Activated CD8-positive, alpha-beta memory T cell treated with anti-CD3 and anti-CD28 coated beads for 36 hours (primary cell): ENCODE results near the gene PLPP1. TPM values are rescaled to one million over a fixed set of nuclear protein-coding genes. Genes with fewer than 3 reads are reported as not detected.
"Not testable (repeated sequence)": the region's sequence is repeated elsewhere in the genome, so short reads cannot be mapped to it uniquely, and the experiment has no call there.

Experiments
- CTCF ChIA-PET: fragments of 350-600 bp; sonication (Branson Sonifier 250); formaldehyde crosslinking; loops from one replicate; lab custom pipeline; 2021; ENCODE audit warnings: antibody characterized with exemption; lab: Charles Lee
- POLR2A ChIA-PET: fragments of 350-600 bp; sonication (Branson Sonifier 250); formaldehyde crosslinking; loops from one replicate; lab custom pipeline; 2021; ENCODE audit warnings: antibody characterized with exemption; lab: Charles Lee
- total RNA-seq, 2 experiments: library from RNA; stranded (reverse); gene quantifications; one replicate each; pipeline ENCODE4 v1.2.3, GENCODE V29; 2021

The PLPP1 gene
- total RNA-seq, 2 experiments from 2014 or later, result 17.4 to 18.3 TPM

- POLR2A ChIA-PET, result no interaction called here
- CTCF ChIA-PET, result no interaction called here
These were observed 24.3 kb downstream of the PLPP1 start for GRCh38 chr5:55510523-55510880.

- CTCF ChIA-PET, result interaction anchor here (0.5 kb wide), 1 partner anchor 214 kb away, joined by 6 read pairs; no protein-coding TSS in a partner anchor
- POLR2A ChIA-PET, result no interaction called here
These were observed 24.8 kb downstream of the PLPP1 start for GRCh38 chr5:55509796-55510522.

DNA sequence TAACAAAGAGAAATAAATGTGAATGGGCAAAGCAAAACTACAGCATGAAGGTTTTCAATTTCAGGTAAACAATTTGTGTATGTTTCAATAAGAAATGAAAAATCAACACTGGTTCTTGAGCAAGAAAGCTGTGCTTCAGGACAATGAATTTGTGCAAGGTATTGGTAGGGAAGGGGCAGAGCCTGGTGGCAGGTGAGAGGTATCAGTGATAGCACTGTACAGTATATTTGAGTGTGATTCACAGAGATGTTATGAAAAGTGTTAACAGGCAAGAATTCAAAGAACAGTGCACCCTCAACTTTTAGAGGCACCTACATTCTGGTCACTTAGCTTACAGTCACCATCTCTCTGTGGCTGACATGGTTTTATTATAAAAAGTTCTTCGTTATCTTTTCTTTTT is 25.7 kb downstream of the PLPP1 start:
- CTCF ChIA-PET, result no interaction called here
- POLR2A ChIA-PET, result no interaction called here

- ChIA-PET POLR2A (no interaction called here), CTCF (no interaction called here)
These were observed 27.2 kb downstream of the PLPP1 start for GRCh38 chr5:55507574-55507973.

- POLR2A ChIA-PET, result not testable (repeated sequence)
- CTCF ChIA-PET, result interaction anchor here (0.7 kb wide), 1 partner anchor 575 kb away, joined by 3 read pairs; no protein-coding TSS in a partner anchor
These were observed 29.1 kb downstream of the PLPP1 start for GRCh38 chr5:55505711-55506110.

GRCh38 chr5:55503917-55504316 is 30.8 kb downstream of the PLPP1 start:
- CTCF ChIA-PET, result not testable (repeated sequence)
- POLR2A ChIA-PET, result interaction anchor here (0.7 kb wide), 1 partner anchor 487 kb away, joined by 13 read pairs; no protein-coding TSS in a partner anchor

GRCh38 chr5:55502759-55503158 is 32.0 kb downstream of the PLPP1 start:
- ChIA-PET POLR2A (interaction anchor here (0.7 kb wide), 1 partner anchor 411 kb away, joined by 3 read pairs; no protein-coding TSS in a partner anchor), CTCF (no interaction called here)

- CTCF ChIA-PET, result no interaction called here
- POLR2A ChIA-PET, result no interaction called here
These were observed 36.3 kb downstream of the PLPP1 start for GRCh38 chr5:55498457-55498856.

GRCh38 chr5:55497712-55498111 is 37.1 kb downstream of the PLPP1 start:
- ChIA-PET CTCF (no interaction called here), POLR2A (no interaction called here)

- POLR2A ChIA-PET, result no interaction called here
- CTCF ChIA-PET, result interaction anchor here (0.7 kb wide), 1 partner anchor 1327 kb away, joined by 3 read pairs; no protein-coding TSS in a partner anchor
These were observed 39.5 kb downstream of the PLPP1 start for GRCh38 chr5:55495216-55495615.

- CTCF ChIA-PET, result no interaction called here
- POLR2A ChIA-PET, result no interaction called here
These were observed 42.3 kb downstream of the PLPP1 start for GRCh38 chr5:55492449-55492848.

GRCh38 chr5:55485073-55485472 is 49.7 kb downstream of the PLPP1 start:
- CTCF ChIA-PET, result no interaction called here
- POLR2A ChIA-PET, result no interaction called here

DNA sequence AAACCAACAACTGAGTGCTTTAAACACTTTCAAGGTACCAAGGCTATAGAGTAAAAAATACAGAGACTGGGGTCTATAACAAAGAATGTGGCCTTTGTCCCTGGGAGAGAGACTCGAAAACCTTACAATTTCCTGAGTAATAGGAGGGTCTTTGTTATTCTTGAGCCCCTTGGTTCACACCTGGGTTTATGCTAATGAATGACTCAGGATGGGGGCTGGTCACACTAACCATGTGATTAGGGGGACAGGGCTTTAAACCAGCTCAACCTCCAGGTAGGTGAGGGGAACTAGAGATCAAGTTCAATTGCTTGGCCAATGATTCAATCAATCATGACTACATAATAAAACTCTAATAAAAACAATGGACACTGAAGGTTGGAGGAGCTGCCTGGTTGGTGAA is 50.2 kb downstream of the PLPP1 start:
- ChIA-PET CTCF (no interaction called here), POLR2A (no interaction called here)

DNA sequence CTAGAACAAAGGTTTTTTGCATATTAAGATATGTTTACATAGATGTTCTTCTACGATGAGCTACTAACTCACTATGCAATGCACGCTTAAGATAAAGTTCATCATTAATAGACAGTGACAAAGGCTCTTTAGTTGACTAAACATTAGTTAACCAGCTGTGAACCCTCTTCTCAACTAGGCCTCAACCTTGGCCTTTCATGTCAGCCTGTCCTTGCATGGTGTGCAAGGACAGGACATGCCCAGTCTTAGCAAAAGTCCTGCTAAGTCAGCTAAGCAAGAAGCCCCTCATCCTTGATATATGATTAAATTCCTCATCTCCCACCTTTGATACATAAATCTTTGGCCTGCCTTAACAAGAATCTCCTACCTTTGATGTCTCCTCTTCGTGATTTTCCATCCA is 50.9 kb downstream of the PLPP1 start:
- POLR2A ChIA-PET, result no interaction called here
- CTCF ChIA-PET, result no interaction called here

DNA sequence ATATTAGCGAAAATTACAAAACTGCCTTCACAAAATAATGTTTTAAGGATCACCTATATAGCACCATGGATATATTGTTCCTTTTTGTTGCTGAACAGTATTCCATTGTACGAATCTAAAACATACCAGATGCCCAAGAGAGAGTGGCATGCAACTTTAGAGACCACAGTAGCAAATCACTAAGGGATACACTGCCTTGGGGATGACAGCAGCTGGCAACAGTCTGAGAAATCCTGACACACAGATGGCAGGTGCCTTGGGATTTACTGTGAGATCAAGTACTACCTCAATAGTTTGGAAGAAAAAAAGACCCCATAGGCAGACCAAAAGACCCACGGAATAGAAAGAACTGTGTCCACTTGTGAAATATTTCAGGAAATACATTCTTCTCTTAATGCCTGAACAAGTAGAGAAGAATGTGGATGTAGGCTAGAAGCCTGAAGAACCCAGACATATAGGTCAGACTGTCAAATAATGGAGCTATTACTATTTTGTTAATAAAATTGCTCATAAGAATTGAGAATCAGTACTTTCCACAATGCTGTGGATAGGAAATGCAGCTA is 53.4 kb downstream of the PLPP1 start:
- POLR2A ChIA-PET, result no interaction called here
- CTCF ChIA-PET, result no interaction called here

DNA sequence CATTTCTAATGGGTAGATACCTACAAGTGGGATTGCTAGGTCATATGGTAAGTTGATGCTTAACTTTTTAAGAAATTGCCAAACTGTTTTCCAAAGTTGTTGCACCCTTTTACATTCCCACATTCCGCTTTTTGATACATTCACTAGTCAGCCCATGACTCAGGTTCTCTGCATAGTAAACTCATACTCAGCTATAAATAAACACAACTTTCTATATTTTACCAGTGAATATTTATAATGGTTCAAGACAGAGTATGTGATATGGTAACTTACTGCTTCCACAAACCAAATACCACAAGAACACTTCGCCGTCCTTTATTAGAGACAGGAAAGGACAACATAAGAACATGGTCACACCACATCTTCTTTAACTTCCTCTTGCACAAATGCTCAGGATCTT is 54.0 kb downstream of the PLPP1 start:
- POLR2A ChIA-PET, result no interaction called here
- CTCF ChIA-PET, result no interaction called here

DNA sequence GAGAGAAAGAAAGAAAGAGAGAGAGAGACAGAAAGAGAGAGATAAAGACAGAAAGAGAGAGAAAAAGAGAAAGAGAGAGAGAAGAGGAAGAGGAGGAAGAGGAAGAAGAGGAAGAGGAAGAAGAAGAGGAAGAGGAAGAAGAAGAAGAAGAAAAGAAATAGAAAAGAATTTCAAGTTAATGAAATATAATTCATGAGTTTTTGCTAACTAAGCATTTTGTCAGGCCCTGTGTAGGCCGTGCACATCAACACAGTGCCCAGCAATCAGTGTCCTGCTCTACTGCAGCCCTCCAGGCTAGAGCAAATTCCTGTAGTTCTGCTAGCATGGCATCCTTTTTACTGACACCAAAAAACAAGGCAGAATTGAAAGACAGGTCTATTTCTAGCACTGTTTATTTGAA is 62.1 kb downstream of the PLPP1 start:
- ChIA-PET CTCF (no interaction called here), POLR2A (no interaction called here)

DNA sequence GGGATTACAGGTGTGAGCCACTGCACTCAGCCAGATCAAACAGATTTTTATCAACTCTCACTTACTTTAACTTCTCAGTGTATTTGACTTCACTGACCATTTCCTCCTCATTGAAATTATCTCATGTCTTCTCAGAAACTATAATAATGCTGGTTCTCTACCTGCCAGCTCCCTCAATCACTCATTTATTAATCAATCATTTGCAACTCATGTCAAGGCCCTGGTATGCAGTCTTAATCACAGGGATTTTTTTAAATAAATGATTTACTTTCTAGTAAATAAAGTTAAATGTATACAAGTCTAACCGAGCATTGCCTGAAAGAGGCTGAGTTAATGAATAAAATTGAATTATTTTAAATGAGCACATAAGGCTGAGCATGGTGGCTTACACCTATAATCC is 63.3 kb downstream of the PLPP1 start:
- ChIA-PET CTCF (interaction anchor here (0.7 kb wide), 1 partner anchor 1090 kb away, joined by 3 read pairs; no protein-coding TSS in a partner anchor), POLR2A (no interaction called here)

GRCh38 chr5:55470282-55470681 is 64.5 kb downstream of the PLPP1 start:
- CTCF ChIA-PET, result no interaction called here
- POLR2A ChIA-PET, result no interaction called here

DNA sequence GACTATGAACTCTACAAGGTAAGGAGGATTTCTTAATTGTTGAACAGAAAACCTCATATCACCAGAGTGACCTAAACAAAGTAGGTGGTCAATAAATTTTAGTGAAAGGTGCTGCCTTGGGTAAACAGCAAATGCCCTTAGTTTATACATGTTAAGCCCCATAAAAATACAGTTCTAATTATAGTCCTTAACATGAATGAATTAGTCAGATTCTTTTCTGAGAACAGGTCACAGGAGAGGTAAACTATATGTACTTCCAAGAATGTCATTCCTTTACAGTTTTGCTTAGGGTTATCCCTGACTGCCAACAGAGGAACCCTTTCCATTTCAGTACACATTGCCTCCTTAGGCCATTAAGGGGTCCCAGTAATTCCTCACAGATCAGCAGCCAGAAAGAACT is 64.9 kb downstream of the PLPP1 start:
- POLR2A ChIA-PET, result no interaction called here
- CTCF ChIA-PET, result no interaction called here
